DMS114 treated with DMSO at 0.1 percent for 48 hours (cell line): ENCODE data around the gene MAGOH.

Experiments used
- DNase-seq: peaks from one replicate; lab custom pipeline; 2025; ENCODE audit not compliant: unreplicated experiment; lab: John Stamatoyannopoulos, UW

MAGOH gene

GRCh38 chr1:53271446-53272090, 33.2 kb upstream of the MAGOH start:
- DNase-seq, result no peak

- DNase-seq, result no peak
These were observed 32.6 kb upstream of the MAGOH start for GRCh38 chr1:53270873-53271272.

- DNase-seq, result no peak
These were observed 31.8 kb upstream of the MAGOH start for GRCh38 chr1:53270107-53270506.

DNA sequence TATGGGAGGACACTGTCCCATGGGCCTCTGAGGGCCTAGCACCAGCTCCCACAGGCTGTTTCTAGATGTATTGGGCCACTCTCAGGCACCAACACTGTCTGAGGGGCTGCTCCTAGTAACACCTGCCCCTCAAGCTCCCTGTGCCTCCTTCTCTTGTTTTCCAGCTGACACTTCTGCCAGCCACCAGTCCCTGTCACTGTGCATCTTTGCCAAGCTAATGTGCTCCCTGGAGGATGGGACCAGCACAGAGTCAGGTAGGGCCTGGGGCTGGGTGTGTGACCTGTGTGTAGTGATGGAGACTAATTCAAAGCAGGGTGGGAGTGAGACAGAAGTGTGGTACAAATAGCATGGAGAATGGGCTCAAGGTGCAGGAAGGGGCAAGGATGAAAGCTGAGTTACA, 29.4 kb upstream of the MAGOH start:
- no peak for DNase-seq

DNA sequence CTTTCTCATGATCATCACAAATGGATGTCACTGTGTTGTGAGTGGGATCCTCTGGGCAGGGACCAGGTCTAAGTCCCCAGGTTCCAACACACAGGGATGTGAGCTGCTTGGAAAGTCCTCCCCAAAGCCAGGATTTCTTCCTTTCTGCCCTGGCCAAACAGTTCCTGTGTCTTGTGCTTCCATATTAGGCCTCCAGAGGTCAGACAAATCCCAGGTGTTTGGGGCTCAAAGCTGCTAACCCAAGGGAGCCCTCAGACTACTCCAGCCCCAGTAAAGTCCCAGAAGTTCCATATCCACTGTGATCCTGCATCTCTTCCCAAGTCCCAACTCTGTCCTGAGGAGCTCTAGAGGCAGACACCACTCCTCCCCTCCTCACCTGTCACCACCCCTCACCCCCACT, 27.7 kb upstream of the MAGOH start:
- no peak for DNase-seq

DNA sequence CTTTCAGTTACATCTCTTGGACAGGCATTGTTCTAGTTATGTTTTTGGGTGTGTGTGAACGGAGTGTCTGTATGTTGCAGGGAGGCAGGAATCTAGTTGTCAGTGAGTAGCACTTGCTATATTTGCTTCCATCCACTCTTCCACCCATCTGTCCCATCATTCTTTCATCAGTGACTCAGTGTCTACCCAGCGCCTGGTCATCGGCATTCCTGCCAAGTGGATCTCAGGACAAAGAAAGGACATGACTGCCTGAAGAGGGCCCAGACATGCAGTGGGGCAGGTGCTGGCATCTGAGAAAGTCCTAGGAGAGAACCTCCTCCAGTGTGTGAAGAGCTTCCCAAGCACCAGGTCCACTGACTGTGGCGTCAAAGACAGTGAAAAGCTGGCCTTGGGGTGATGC, 27.3 kb upstream of the MAGOH start:
- DNase-seq, result no peak

- DNase-seq, result no peak
These were observed 25.7 kb upstream of the MAGOH start for GRCh38 chr1:53264048-53264447.

GRCh38 chr1:53262000-53262399, 23.7 kb upstream of the MAGOH start:
- DNase-seq, result no peak

DNA sequence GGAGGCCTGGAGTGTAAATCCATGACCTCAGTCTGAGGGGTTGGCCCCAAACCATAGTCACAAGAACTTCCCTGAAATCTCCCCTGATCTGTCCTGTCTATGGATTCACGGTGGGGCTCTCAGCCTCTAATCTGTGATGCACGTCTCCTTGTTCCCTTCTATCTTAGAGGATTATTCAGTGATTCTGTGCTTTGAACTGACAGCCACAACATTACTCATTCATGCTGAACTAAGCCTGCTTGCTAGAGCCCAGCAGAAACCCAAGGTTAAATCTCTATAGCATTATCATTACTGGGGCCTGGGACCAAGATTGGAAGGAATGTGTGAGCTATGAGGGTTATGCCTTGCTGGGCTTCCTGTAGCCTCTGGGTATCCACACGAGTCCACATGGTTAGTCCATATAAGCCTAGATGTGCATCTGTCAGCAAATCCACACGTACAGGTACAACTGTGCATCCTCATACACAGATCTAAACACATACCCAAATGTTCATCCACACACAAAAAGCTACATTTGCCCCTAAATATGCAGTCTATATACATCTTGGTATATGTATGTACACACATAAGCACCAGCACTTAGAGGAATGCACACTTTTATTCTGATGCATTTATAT, 22.4 kb upstream of the MAGOH start:
- DNase-seq, result no peak

DNA sequence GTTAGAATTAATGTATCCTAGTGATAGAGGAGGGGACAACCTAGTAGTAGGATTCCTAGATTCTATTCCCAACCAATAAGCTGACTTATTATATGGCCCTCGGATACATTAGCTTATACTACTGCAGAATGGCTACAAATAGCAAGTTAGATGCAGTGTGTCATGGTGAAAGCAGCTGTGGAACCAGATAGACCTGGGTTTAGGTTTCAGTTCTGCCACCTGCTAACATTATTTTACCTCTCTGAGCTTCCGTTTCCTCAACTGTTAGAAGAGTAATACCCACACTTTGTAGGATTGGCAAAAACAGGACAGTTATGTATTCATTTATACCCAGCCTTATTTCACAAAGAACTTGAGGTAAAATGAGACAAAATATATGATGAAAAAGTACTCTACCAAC, 21.6 kb upstream of the MAGOH start:
- DNase-seq, result no peak

DNA sequence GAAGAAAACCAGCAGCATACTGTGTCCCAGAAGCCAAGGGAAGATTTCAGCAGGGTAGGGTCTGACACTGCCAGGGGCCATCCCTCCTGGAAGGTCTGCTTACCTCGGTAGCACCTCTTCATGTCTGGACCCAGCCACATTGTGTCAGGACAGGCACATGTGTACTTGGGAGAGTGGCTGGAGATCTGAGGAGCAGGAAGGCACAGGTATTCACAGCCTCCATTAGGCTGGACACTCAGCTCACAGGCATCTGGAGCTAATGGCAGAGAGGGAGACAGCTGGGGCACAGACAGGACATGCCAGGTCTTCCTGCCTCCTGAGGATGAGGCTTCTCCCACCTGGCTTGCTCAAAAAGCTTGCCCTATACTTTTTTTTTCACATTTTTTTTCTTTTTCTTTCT, 19.9 kb upstream of the MAGOH start:
- no peak for DNase-seq

- DNase-seq, result no peak
These were observed 19.2 kb upstream of the MAGOH start for GRCh38 chr1:53257454-53258081.

- DNase-seq, result no peak
These were observed 18.5 kb upstream of the MAGOH start for GRCh38 chr1:53256511-53257453.

DNA sequence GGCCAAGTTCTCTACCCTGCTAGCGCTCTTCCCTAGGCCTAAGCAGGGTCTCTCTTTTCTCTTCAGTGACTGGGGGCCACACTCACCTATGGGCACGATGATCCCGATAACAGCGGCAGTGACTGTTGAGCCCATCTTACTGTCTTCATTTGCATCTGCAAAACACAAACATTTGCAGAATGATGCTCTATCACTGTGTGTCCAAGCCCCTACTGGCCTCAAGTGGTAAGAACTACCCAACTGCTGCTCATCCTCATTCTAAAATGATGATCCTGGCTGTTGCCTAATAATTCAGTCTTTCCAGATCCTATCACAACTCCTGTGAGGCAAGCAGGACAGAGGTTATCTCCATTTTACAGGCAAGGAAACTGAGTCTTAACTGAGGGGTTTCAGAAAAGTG, 16.7 kb upstream of the MAGOH start:
- no peak for DNase-seq

DNA sequence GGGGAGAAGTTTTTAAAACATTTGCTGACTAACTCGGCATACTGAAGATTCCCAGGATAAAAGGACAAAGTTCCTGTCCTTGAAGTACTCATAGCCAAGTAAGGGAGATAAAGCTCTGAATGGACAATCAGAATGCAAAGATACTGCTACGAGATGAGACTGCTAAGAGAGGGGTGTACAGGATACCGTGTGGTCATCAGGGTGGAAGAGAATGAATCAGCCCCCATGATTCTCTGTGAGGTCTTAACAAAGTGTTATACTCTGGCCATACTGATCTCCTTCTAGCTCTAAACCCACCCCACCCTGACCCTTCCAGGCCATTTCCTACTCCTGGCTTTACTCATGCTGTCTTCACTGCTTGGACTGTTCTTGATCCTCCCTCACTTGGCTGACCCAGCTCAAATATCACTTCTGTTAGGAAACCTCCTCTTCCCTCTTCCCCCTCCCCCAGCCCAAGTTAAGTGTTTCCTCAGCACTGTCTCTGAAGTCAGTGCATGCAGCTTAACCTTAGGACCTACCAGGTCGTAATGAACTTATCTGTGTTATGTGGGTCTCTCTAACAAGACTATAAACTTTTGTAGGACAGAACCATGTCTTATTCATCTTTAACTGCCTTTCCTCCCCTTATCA, 15.8 kb upstream of the MAGOH start:
- no peak for DNase-seq

GRCh38 chr1:53250325-53250724, 12.0 kb upstream of the MAGOH start:
- DNase-seq, result no peak

DNA sequence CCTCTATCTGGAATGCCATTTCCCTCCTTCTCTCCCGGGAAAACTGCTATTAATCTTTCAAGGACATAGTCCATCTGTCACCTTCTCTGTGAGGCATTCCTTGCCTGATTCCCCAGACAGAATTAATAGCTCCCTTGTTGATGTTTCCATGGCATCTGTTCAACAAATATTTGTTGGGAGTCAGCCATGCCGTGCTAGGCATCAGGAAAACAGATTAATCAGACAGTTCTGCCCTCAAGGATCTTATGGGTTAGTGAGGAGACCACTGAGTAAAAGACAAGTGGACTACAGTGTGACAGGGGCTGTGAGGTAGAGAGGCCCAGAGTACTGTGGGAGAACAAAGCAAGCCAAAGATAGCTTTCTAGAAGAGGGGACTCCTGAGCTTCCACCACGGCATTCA, 11.4 kb upstream of the MAGOH start:
- no peak for DNase-seq

DNA sequence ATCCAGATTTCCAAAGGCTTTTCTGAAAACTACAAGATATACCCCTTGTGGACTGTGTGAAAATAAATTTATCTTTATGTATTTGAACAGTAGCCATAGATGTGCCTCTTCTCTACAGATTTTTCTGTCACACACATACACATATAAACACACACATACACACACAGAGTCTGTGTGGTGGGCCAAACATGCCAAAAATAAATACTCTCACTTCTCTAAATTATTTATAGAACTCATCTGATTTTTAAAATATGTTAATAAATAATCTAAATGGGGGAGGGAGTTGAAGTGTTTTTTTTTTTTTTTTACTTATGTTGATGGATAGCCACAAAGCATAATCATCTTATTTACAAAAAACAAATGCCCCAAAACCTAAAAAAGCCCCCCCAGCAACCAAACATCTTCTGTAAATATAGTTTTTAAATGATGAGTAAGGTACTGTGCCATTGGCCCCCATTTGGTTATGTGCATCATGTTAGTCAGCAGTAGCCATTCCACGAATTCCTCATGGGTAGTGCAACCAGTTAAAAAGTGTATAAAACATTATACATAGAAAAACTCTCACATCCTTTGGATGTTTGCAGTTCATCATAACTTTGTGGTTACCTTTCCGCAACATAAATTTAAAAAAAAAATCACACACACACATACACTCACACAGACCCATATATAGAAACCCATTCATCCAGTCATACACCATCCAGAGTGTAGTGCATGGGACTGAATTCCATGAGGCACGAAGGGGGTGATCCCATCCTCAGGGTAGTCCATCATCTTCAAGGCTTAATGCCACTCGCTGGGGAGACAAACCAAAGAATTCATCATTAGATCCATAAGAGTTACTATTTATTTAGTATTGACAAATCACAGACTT, 8.2 kb upstream of the MAGOH start:
- DNase-seq, result no peak

DNA sequence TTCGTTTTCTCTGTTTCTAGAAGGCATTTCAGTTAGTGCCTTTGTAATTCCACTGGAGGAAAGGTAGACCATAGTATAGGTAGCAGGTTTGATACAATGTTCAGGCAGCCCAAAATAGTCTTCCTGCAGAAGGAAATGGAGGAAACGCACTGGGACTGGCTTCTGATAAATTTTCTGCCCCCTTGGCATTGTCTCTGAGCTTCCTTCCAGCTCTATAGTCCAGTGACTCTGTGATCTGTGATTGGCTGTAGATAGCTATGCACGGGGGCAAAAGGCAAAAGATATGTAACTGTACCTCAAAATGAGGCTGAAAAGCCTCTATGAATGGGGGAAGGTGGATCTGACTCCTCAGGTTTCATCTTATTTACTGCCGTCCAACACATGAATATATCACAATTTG, 5.8 kb upstream of the MAGOH start:
- DNase-seq, result no peak

DNA sequence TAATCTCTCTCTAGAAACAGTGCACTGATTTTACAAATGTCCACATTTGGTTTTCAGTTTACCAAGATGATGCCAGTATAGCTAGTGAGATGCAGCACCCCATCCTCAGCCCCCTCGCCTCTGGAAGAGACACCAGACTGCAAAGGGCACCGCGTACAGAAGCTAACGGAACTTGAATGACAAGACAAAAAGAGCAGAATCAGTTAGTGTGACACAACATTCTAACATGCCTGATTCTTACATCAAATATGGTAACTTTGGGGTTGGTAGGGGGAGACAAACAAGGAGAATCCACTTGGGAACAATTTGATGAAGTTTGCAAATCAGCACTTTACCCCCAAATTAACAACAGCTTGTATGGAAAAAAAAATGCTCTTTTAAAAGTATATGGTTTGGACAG, 4.1 kb upstream of the MAGOH start:
- no peak for DNase-seq
